ENCODE measurements around the gene PLCG2.

The PLCG2 gene

DNA sequence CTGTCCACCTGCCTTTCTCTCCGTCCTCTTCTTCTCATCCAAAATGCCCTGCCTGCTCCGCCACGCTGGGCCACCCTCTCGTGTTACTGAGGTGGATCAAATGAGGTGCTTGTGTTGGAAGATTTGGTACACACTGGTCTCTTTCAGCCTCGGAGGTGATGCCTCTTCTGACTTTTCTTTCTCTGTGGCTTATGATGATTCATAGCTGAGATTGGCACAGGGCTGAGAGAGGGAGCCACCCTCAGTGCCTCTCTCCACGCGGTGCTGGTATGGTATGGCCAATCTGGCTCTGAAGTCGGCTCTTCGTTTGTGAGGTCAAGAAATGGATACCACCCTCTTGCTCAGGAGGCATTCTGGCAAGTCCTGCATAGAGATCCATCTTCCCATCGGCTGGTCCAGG lies 82.4 kb downstream of the PLCG2 start:
- H3K4me1 ChIP-seq (ENCODE audit: insufficient read depth, low read length): no peaks in the 10 kb centered on the region
- no peak overlapping the region for H3K4me3 ChIP-seq (ENCODE audit: low read depth in 1 of 2, low read length in 2 of 2)
- TF ChIP-seq, protein P1, sequence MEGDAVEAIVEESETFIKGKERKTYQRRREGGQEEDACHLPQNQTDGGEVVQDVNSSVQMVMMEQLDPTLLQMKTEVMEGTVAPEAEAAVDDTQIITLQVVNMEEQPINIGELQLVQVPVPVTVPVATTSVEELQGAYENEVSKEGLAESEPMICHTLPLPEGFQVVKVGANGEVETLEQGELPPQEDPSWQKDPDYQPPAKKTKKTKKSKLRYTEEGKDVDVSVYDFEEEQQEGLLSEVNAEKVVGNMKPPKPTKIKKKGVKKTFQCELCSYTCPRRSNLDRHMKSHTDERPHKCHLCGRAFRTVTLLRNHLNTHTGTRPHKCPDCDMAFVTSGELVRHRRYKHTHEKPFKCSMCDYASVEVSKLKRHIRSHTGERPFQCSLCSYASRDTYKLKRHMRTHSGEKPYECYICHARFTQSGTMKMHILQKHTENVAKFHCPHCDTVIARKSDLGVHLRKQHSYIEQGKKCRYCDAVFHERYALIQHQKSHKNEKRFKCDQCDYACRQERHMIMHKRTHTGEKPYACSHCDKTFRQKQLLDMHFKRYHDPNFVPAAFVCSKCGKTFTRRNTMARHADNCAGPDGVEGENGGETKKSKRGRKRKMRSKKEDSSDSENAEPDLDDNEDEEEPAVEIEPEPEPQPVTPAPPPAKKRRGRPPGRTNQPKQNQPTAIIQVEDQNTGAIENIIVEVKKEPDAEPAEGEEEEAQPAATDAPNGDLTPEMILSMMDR (IDR thresholded peaks at IDR 0.05; ENCODE audit: borderline replicate concordance, extremely low read depth, low read length, poor library complexity, severe bottlenecking): no peak
- no peak for TF ChIP-seq EZH2 (IDR thresholded peaks at IDR 0.05; ENCODE audit: borderline replicate concordance, low read depth, low read length, severe bottlenecking)
- H2AFZ ChIP-seq (ENCODE audit: low read depth, low read length): no peak overlapping the region
- H3K79me2 ChIP-seq (ENCODE audit: insufficient read depth, low read length): no peaks in the 10 kb centered on the region
- DNase-seq: no peak
- H3K36me3 ChIP-seq (ENCODE audit: insufficient read depth, low read length): no peaks in the 10 kb centered on the region
- no peak overlapping the region for H3K4me2 ChIP-seq (ENCODE audit: insufficient read depth, low read length)
- H3K9ac ChIP-seq (ENCODE audit: low read depth, low read length): no peak overlapping the region
- no peak for ATAC-seq (ENCODE audit: insufficient read depth, low read depth)
- no peaks in the 10 kb centered on the region for H3K9me3 ChIP-seq (ENCODE audit: insufficient read depth, low read length, severe bottlenecking)
- peaks cover 6% of the 10 kb centered on the region for H3K27me3 ChIP-seq (ENCODE audit: insufficient read depth, low read length, poor library complexity)
- no peak overlapping the region for H3K27ac ChIP-seq (ENCODE audit: low read length)
- H4K20me1 ChIP-seq (ENCODE audit: insufficient read depth, low read length): no peaks in the 10 kb centered on the region

DNA sequence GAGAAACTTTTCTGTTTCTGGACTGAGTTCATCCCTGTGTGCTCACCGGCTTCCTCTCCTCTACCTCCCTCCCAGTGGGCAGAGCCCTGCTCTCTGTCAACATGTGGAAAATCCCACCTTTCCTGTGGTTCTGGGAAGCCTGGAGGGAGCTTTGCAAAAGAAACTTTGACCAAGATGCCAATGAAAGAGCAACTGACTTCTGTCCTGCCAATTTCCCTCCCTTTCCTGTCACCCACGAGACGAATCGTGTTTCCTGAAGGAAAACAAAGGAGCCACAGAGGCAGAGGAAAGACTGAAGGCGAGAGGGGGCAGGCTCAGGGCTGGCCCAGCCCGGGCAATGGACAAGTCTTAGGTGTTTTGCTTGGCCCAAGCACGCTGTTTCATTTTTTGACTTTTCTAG lies 82.8 kb downstream of the PLCG2 start:
- H3K27me3 ChIP-seq (ENCODE audit: insufficient read depth, low read length, poor library complexity): peaks cover 6% of the 10 kb centered on the region
- H4K20me1 ChIP-seq (ENCODE audit: insufficient read depth, low read length): no peaks in the 10 kb centered on the region
- H2AFZ ChIP-seq (ENCODE audit: low read depth, low read length): no peak overlapping the region
- H3K79me2 ChIP-seq (ENCODE audit: insufficient read depth, low read length): no peaks in the 10 kb centered on the region
- ATAC-seq (ENCODE audit: insufficient read depth, low read depth): no peak
- H3K27ac ChIP-seq (ENCODE audit: low read length): no peak overlapping the region
- no peak overlapping the region for H3K4me3 ChIP-seq (ENCODE audit: low read depth in 1 of 2, low read length in 2 of 2)
- TF ChIP-seq EZH2 (IDR thresholded peaks at IDR 0.05; ENCODE audit: borderline replicate concordance, low read depth, low read length, severe bottlenecking): no peak
- TF ChIP-seq, protein P1 (IDR thresholded peaks at IDR 0.05; ENCODE audit: borderline replicate concordance, extremely low read depth, low read length, poor library complexity, severe bottlenecking): no peak
- no peaks in the 10 kb centered on the region for H3K4me1 ChIP-seq (ENCODE audit: insufficient read depth, low read length)
- H3K4me2 ChIP-seq (ENCODE audit: insufficient read depth, low read length): no peak overlapping the region
- H3K9me3 ChIP-seq (ENCODE audit: insufficient read depth, low read length, severe bottlenecking): no peaks in the 10 kb centered on the region
- DNase-seq: no peak
- H3K9ac ChIP-seq (ENCODE audit: low read depth, low read length): no peak overlapping the region
- no peaks in the 10 kb centered on the region for H3K36me3 ChIP-seq (ENCODE audit: insufficient read depth, low read length)

DNA sequence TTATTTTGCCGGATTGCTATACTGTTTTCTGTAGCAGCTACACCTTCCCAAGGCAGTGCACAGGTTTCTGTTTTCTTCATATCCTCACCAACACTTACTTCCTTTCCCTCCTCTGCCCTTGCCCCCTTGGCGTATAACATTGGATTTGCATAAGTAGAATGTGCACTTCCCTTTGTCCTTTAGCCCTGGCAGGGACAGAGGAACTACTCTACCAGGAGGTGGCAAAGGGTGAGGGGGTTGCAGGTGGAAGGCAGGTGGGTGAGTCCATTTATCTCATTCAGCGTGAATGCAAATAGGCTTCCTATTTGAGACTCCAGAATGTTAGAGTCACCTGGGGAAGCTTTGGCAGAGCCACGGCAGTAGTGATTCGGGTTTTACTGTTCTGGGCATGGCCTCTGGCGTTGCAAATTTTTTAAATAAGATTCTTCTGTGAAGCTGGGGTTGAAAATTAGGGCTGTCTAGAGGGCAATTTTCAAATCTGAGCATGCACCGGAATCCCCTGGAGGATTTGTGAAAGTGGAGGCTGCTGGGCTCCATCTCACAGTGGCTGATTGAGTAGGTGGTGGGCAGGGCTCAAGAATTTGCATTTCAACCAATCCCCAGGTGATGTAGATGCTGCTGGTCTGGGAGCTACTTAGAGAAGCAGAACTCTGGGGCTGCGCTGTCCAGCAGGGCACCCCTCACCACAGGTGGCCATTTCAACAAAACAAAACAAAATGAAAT lies 84.7 kb downstream of the PLCG2 start:
- no peak for ATAC-seq (ENCODE audit: insufficient read depth, low read depth)
- Histone ChIP-seq H3K27ac (ENCODE audit: low read length) (no peak overlapping the region), H3K79me2 (ENCODE audit: insufficient read depth, low read length) (no peaks in the 10 kb centered on the region), H3K4me3 (ENCODE audit: low read depth in 1 of 2, low read length in 2 of 2) (no peak overlapping the region), H3K4me2 (ENCODE audit: insufficient read depth, low read length) (no peak overlapping the region), H2AFZ (ENCODE audit: low read depth, low read length) (no peak overlapping the region), H3K4me1 (ENCODE audit: insufficient read depth, low read length) (no peaks in the 10 kb centered on the region), H3K36me3 (ENCODE audit: insufficient read depth, low read length) (no peaks in the 10 kb centered on the region), H3K27me3 (ENCODE audit: insufficient read depth, low read length, poor library complexity) (peaks cover 6% of the 10 kb centered on the region), H4K20me1 (ENCODE audit: insufficient read depth, low read length) (no peaks in the 10 kb centered on the region), H3K9me3 (ENCODE audit: insufficient read depth, low read length, severe bottlenecking) (no peaks in the 10 kb centered on the region), H3K9ac (ENCODE audit: low read depth, low read length) (no peak overlapping the region)
- TF ChIP-seq EZH2 (IDR thresholded peaks at IDR 0.05; ENCODE audit: borderline replicate concordance, low read depth, low read length, severe bottlenecking): no peak
- TF ChIP-seq, protein P1 (IDR thresholded peaks at IDR 0.05; ENCODE audit: borderline replicate concordance, extremely low read depth, low read length, poor library complexity, severe bottlenecking): no peak
- no peak for DNase-seq

Data from DND-41 (cell line).